Endothelial cell (in vitro differentiated cells): ENCODE data around the gene SERINC5. TPM values are rescaled to one million over a fixed set of nuclear protein-coding genes. Genes with fewer than 3 reads are reported as not detected.

ENCODE experiments used
- DNase-seq: peaks from one replicate; pipeline ENCODE4 v3.0.0; 2021; ENCODE audit warnings: low spot score
- H3K27ac Mint-ChIP-seq: one replicate; pipeline ENCODE4 v1.8.0; 2021; ENCODE audit warnings: mixed read lengths, inconsistent platforms; ENCODE audit not compliant: unreplicated experiment
- H3K27me3 Mint-ChIP-seq: one replicate; pipeline ENCODE4 v1.8.0; 2021; ENCODE audit warnings: mild to moderate bottlenecking, moderate library complexity, mixed read lengths, inconsistent platforms; ENCODE audit not compliant: unreplicated experiment
- H3K36me3 Mint-ChIP-seq: one replicate; pipeline ENCODE4 v1.8.0; 2021; ENCODE audit warnings: mild to moderate bottlenecking, low read depth, mixed read lengths, inconsistent platforms; ENCODE audit not compliant: unreplicated experiment
- H3K4me1 Mint-ChIP-seq: one replicate; pipeline ENCODE4 v1.8.0; 2021; ENCODE audit warnings: mild to moderate bottlenecking, mixed read lengths, inconsistent platforms; ENCODE audit not compliant: unreplicated experiment
- H3K4me3 Mint-ChIP-seq: one replicate; pipeline ENCODE4 v1.8.0; 2021; ENCODE audit warnings: mild to moderate bottlenecking, mixed read lengths, inconsistent platforms; ENCODE audit not compliant: unreplicated experiment
- H3K9me3 Mint-ChIP-seq: one replicate; pipeline ENCODE4 v1.8.0; 2021; ENCODE audit warnings: mixed read lengths, inconsistent platforms; ENCODE audit not compliant: unreplicated experiment
- total RNA-seq: library from RNA; stranded (reverse); fragmentation: NEBNext Ultra II Directional; extraction: Animal tissue kit (Norgen Biotek cat#: 25700); gene quantifications from one replicate; pipeline ENCODE4 v1.2.1, GENCODE V29; 2021; ENCODE audit not compliant: unreplicated experiment
- TF ChIP-seq, protein P1 (sequence below): fragments of 200-600 bp; sonication (generic); IDR thresholded peaks from one replicate; pipeline ENCODE4 v1.5.0; 2021; ENCODE audit warnings: antibody characterized with exemption; ENCODE audit not compliant: unreplicated experiment

Gene SERINC5
- total RNA-seq, 1 donor from 2014 or later, result 122 TPM

DNA sequence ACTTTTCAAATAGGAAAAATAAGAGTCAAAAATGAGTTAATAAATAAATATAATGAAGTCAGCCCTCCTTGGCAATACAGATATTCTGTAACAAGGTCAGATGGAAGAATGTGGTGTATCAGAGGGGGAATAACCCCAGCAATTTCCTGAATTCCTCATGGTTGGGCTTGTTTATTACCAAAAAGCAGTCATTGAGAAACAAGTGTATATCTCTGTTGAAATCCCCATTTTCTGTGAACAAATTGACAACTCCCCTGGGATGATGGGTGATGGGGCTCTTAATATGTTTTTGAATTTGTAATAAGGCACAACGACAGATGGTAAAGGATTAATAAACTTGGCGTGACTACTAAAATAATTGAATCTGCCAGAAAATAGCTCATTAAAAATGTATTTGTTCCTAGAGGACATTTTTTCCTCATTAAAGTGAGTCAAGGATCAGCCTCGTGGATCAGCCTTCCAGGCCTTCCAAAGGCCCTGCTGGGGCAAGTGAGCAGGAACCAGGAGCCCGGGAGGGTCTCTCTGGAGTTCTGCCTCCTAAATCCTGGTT lies 186.5 kb downstream of the SERINC5 start:
- no peak overlapping the region for H3K27ac Mint-ChIP-seq
- peaks cover 1% of the 10 kb centered on the region for H3K27me3 Mint-ChIP-seq
- H3K9me3 Mint-ChIP-seq, result no peaks in the 10 kb centered on the region

DNA sequence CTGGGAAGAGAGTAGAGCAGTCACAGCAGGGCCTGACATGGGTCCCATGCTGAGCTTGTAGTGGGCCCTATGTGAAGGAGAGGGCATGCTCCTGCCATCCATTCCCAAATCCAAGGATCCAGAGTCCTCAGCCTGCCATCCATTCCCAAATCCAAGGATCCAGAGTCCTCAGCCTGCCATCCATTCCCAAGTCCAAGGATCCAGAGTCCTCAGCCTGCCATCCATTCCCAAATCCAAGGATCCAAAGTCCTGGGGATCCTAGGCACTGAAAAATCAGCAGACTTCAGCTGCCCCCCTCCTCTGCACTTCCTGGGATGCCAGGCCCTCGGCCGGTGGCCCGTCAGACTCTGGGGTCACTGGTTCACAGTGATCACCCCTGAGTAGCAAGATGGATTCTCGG lies 187.1 kb downstream of the SERINC5 start:
- no peaks in the 10 kb centered on the region for H3K36me3 Mint-ChIP-seq
- no peaks in the 10 kb centered on the region for H3K9me3 Mint-ChIP-seq
- H3K27me3 Mint-ChIP-seq, result peaks cover 1% of the 10 kb centered on the region
- peaks cover 11% of the 10 kb centered on the region for H3K4me1 Mint-ChIP-seq
- no peak for DNase-seq
- no peak overlapping the region for H3K4me3 Mint-ChIP-seq
- TF ChIP-seq, protein P1, sequence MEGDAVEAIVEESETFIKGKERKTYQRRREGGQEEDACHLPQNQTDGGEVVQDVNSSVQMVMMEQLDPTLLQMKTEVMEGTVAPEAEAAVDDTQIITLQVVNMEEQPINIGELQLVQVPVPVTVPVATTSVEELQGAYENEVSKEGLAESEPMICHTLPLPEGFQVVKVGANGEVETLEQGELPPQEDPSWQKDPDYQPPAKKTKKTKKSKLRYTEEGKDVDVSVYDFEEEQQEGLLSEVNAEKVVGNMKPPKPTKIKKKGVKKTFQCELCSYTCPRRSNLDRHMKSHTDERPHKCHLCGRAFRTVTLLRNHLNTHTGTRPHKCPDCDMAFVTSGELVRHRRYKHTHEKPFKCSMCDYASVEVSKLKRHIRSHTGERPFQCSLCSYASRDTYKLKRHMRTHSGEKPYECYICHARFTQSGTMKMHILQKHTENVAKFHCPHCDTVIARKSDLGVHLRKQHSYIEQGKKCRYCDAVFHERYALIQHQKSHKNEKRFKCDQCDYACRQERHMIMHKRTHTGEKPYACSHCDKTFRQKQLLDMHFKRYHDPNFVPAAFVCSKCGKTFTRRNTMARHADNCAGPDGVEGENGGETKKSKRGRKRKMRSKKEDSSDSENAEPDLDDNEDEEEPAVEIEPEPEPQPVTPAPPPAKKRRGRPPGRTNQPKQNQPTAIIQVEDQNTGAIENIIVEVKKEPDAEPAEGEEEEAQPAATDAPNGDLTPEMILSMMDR, result no peak
- H3K27ac Mint-ChIP-seq, result no peak overlapping the region

More for the DNA sequence above, 186.5 kb downstream of the SERINC5 start:
- Mint-ChIP-seq H3K4me1 (peaks cover 11% of the 10 kb centered on the region), H3K36me3 (no peaks in the 10 kb centered on the region), H3K4me3 (no peak overlapping the region)
- no peak for DNase-seq
- TF ChIP-seq, protein P1, result no peak

DNA sequence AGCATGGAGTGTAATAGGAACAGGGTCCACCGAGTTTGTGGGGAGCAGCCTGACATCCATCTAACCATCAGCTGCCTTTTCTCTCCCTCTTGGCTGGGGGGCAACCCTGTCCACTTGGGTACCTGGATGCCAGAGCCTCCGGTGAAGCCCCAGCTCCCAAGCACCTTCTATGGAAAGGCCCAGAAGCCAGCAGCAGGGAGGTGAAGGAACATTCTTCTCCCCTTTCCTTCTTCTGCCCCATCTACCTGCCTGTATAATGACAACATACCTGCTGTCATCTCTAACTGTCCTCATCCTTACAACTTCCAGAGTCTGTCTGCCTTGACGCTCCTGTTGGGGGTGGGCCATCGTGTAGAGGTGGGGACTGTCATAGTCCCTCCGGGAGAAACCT lies 187.6 kb downstream of the SERINC5 start:
- TF ChIP-seq, protein P1, result no peak

DNA sequence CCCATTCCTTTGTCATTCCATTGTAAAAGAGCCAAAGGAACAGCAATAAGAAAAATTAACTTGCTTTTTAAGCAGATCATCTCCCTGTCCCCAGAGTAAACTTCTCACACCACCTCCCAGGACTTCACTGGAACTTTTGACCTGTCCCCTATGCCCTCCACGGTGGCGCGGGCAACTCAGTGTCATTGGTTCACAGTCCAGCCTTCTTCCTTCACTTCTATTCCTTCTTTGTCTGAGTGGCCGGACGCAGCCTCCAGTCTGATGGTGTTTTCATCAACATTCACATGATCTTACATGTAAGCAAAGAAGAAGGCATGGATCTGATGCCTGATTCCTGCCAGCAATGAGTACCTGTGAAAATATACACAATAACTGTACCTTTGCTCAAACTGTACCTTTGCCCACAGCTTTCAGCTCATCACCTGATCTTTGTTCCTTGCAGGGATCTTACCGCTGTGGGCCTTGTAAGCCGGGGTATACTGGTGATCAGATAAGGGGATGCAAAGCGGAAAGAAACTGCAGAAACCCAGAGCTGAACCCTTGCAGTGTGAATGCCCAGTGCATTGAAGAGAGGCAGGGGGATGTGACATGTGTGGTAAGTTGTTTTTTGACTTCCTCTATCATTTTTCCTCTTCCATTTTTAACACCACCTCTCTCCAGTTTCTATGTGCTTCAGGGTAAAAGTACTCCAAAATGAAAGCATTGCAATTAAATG lies 188.2 kb downstream of the SERINC5 start:
- Mint-ChIP-seq H3K4me1 (peaks cover 11% of the 10 kb centered on the region), H3K4me3 (no peak overlapping the region), H3K27ac (no peak overlapping the region), H3K9me3 (no peaks in the 10 kb centered on the region), H3K27me3 (peaks cover 3% of the 10 kb centered on the region), H3K36me3 (no peaks in the 10 kb centered on the region)
- TF ChIP-seq, protein P1, result no peak
- DNase-seq, result no peak

More for the DNA sequence above, 187.6 kb downstream of the SERINC5 start:
- H3K36me3 Mint-ChIP-seq, result no peaks in the 10 kb centered on the region
- H3K27me3 Mint-ChIP-seq, result peaks cover 3% of the 10 kb centered on the region
- peaks cover 11% of the 10 kb centered on the region for H3K4me1 Mint-ChIP-seq
- no peak overlapping the region for H3K27ac Mint-ChIP-seq
- H3K9me3 Mint-ChIP-seq, result no peaks in the 10 kb centered on the region
- no peak overlapping the region for H3K4me3 Mint-ChIP-seq
- DNase-seq, result no peak

DNA sequence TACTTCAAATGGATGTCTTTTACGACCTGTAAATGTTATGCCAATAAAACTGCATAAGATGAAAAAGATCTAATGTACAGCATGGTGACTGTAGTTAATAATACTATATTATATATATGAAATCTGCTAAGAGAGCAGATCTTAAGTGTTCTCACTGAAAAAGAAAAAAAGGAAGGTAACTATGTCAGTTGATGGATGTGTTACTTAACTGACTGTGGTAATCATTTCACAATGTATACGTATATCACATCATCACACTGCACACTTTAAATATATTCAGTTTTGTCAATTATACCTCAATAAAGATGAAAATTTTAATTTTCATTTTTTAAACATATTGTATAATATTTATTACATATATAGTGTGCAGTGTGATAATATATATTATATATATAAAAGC lies 188.8 kb downstream of the SERINC5 start:
- H3K27ac Mint-ChIP-seq, result no peak overlapping the region
- TF ChIP-seq, protein P1, result no peak
- peaks cover 11% of the 10 kb centered on the region for H3K4me1 Mint-ChIP-seq
- no peaks in the 10 kb centered on the region for H3K9me3 Mint-ChIP-seq
- H3K4me3 Mint-ChIP-seq, result no peak overlapping the region
- peaks cover 3% of the 10 kb centered on the region for H3K27me3 Mint-ChIP-seq
- H3K36me3 Mint-ChIP-seq, result no peaks in the 10 kb centered on the region
- DNase-seq, result no peak
